Endothelial cell of umbilical vein (primary cell): ENCODE measurements around the gene DEUP1.

Experiments used
- EZH2 ChIP-seq: IDR thresholded peaks from 2 replicates; pipeline ENCODE4 v1.6.1; 2012; ENCODE audit warnings: borderline replicate concordance, low read depth, mild to moderate bottlenecking, moderate library complexity, low read length, inconsistent platforms; ENCODE audit not compliant: severe bottlenecking
- MYC ChIP-seq: IDR thresholded peaks from one replicate; pipeline ENCODE4 v1.6.1; 2011; ENCODE audit warnings: mild to moderate bottlenecking, low read depth, low read length
- POLR2A ChIP-seq: IDR thresholded peaks from 2 replicates; pipeline ENCODE4 v1.6.1; 2012; ENCODE audit warnings: low read depth, mild to moderate bottlenecking, control low read depth, low read length
- POLR2AphosphoS5 ChIP-seq: IDR thresholded peaks from 2 replicates; pipeline ENCODE4 v1.6.1; 2012; ENCODE audit warnings: low read depth, mild to moderate bottlenecking, control low read depth, low read length, moderate library complexity; ENCODE audit not compliant: insufficient read depth
- TF ChIP-seq, protein P1 (sequence below), 2 donors: IDR thresholded peaks; 1 replicate in 1 of 2; 2 replicates in 1 of 2; pipeline ENCODE4 v1.5.1; 2011; ENCODE audit warnings: low read length in 2 of 2, mild to moderate bottlenecking in 2 of 2, moderate library complexity in 2 of 2, control low read depth in 1 of 2, inconsistent platforms in 1 of 2, low read depth in 1 of 2; ENCODE audit not compliant: insufficient read depth in 1 of 2; ENCODE audit errors: extremely low read depth in 1 of 2
- TF ChIP-seq, protein P2 (sequence below): IDR thresholded peaks from 2 replicates; pipeline ENCODE4 v1.6.1; 2011; ENCODE audit not compliant: insufficient read depth, insufficient read length

DNA sequence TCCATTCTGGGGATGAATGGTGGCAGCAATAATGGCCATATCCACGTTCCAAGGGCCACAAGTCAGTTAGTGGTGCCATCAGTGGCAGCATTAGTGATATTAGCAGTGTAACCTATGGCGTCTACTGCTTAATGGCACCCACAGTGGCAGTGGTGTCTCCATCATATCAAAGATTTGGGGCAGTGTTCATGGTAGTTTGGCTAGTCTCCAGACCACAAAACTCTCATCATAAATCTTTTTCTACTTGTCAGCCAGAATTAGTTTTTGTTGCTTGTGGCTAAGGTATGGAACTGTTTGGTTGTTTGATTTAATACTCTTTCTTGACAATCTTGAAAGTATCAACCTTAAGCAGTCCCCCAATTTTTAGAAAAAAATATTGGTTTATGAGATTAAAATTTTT lies 45.1 kb upstream of the DEUP1 start:
- no peak for TF ChIP-seq POLR2A
- TF ChIP-seq, protein P1, sequence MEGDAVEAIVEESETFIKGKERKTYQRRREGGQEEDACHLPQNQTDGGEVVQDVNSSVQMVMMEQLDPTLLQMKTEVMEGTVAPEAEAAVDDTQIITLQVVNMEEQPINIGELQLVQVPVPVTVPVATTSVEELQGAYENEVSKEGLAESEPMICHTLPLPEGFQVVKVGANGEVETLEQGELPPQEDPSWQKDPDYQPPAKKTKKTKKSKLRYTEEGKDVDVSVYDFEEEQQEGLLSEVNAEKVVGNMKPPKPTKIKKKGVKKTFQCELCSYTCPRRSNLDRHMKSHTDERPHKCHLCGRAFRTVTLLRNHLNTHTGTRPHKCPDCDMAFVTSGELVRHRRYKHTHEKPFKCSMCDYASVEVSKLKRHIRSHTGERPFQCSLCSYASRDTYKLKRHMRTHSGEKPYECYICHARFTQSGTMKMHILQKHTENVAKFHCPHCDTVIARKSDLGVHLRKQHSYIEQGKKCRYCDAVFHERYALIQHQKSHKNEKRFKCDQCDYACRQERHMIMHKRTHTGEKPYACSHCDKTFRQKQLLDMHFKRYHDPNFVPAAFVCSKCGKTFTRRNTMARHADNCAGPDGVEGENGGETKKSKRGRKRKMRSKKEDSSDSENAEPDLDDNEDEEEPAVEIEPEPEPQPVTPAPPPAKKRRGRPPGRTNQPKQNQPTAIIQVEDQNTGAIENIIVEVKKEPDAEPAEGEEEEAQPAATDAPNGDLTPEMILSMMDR (IDR thresholded peaks at IDR 0.05; ENCODE audit: extremely low read depth in 1 of 2, insufficient read depth in 1 of 2, low read depth in 1 of 2, low read length in 2 of 2) = no peak
- TF ChIP-seq EZH2 = no peak
- no peak for TF ChIP-seq MYC
- no peak for TF ChIP-seq POLR2AphosphoS5
- TF ChIP-seq, protein P2, sequence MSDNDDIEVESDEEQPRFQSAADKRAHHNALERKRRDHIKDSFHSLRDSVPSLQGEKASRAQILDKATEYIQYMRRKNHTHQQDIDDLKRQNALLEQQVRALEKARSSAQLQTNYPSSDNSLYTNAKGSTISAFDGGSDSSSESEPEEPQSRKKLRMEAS = no peak
